HAP-1 (cell line): Measurements from ENCODE around the gene SMIM12.

Source experiments
- DNase-seq, 2 experiments: peaks; one replicate each; pipeline ENCODE4 v3.0.0-alpha.2; 2016 to 2020; ENCODE audit warnings: low spot score in 2 of 2
- H3K27me3 ChIP-seq: fragments of 250-450 bp; sonication (Bioruptor Pico); 2 replicates; pipeline ENCODE4 v1.5.1; 2020; ENCODE audit warnings: low read depth, mild to moderate bottlenecking, moderate library complexity
- H3K36me3 ChIP-seq: fragments of 250-450 bp; sonication (Bioruptor Pico); replicated peaks from 2 replicates; pipeline ENCODE4 v1.5.1; 2020; ENCODE audit warnings: mild to moderate bottlenecking
- H3K4me1 ChIP-seq: fragments of 250-450 bp; sonication (Bioruptor Pico); 2 replicates; pipeline ENCODE4 v1.5.1; 2020; ENCODE audit warnings: mild to moderate bottlenecking
- H3K4me3 ChIP-seq: fragments of 250-450 bp; sonication (Bioruptor Pico); 2 replicates; pipeline ENCODE4 v1.5.1; 2020; ENCODE audit warnings: mild to moderate bottlenecking, moderate library complexity
- H3K9me3 ChIP-seq: fragments of 250-450 bp; sonication (Bioruptor Pico); 2 replicates; pipeline ENCODE4 v1.5.1; 2020; ENCODE audit warnings: mild to moderate bottlenecking, moderate library complexity
- in situ Hi-C: fragments of 300-500 bp; cut with MboI; formaldehyde crosslinking; loops from 3 replicates; pipeline ENCODE4 v1.14.3; 2020; ENCODE audit warnings: low sequenced_read_pairs, inconsistent platforms, mixed read lengths

SMIM12 gene

DNA sequence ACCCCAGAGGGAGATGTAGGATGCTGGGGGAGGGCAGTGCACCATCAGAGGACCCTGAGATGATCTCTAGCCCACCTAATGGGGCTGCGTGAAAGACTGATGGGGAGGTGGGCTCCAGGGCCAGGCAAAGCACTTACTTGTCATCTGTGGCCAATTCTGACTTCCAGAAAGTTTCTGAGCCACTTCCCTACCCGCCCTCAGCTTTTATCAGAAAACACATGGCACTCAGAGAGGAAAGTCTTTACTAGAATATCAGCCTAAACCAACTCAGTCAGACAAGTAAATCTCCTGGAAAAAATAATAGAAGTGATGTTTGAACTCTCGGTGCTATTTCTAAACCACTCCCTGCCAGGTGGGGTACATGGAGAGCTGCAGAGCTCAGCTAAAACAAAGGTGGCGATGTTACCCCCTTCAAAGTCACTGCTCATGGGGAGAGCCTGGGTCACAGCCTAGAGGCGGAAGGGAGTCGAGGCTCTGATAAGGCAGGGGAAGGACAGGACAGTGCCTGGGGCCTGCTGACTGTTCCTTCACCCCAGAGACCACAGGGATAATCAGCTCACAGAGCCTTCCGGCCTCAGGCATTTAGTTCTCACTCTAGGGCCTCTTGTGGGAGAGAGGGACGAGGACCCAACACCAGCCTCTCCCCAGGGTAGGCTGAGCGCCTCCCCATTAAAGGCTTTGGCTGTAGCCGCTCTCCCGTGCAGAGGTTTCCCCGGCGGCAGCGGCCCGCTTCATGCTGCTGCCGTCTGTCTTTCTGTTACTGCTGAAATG is 14.2 kb downstream of the SMIM12 start:
- in situ Hi-C loops, result no loop called here
- Histone ChIP-seq H3K36me3 (peaks cover 3% of the 10 kb centered on the region; the same call in 1 of the 2 replicates), H3K4me1 (peaks cover 10% of the 10 kb centered on the region), H3K9me3 (no peaks in the 10 kb centered on the region), H3K4me3 (no peak overlapping the region), H3K27me3 (no peaks in the 10 kb centered on the region)
- DNase-seq, result no peak

DNA sequence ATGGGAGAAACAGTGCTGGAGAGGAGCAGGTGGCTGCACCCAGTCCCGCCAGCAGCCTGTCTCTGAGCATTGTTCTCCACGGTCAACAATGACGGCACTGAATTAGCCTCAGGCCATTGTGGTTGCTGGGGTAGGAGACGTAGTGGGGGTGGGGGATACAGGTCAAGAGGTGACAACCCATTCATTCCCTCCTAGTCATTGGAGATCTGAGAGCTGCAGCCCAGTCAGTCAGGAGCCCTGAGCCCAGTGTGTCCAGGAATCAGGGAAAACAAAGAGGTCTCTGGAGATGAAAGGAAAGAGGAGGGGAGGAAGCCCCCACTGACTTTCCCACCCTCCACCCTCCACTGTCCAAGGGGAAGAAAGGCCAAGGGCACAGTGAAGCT is 15.3 kb downstream of the SMIM12 start:
- peaks cover 10% of the 10 kb centered on the region for H3K4me1 ChIP-seq
- H3K27me3 ChIP-seq, result no peaks in the 10 kb centered on the region
- no peaks in the 10 kb centered on the region for H3K9me3 ChIP-seq
- H3K4me3 ChIP-seq, result no peak overlapping the region
- H3K36me3 ChIP-seq, result no peaks in the 10 kb centered on the region
- in situ Hi-C loops, result no loop called here
- DNase-seq, result peak; percentile 62 to 73

DNA sequence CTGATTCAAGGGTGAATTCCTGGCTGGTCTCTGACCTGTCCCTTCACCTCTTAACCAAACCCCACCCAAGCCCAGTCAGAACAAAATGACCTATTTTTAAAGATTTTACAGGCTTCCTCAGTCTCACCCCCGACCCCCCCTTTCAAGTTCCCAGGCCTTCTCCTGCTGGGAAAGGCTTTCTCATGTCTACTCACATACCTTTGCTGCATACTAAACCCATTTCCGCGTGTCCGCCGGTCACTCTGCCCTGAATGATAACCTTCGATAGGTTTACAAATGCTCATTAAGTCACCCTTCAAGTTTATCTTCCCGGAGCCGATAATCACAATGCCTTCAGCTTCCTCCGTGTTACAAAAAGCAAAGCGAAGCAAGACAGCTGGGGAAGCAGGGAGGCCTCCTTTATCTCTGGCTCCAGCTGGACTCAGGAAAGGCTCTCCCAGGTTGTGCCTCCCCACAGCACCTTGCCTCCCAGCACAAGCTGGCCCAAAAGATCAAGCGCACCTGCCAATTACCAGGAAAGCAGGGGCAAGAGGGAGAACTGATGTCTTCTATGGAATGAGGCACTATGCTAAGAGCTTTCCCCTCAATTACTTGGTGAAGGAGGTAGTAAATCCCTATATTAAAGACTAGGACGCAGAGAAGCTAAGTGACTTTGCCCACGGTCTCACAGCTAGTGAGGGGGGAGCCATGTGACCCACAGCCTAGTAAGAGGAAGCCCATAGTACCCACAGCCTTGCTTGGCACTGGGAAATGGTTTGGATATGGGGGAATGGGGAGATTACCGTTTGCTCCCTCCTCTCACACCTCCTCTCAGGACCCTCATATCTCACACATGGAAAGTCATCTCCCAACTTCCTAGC is 15.9 kb downstream of the SMIM12 start:
- in situ Hi-C loops, result no loop called here
- Histone ChIP-seq H3K9me3 (no peaks in the 10 kb centered on the region), H3K36me3 (no peaks in the 10 kb centered on the region), H3K27me3 (no peaks in the 10 kb centered on the region), H3K4me3 (no peak overlapping the region), H3K4me1 (peaks cover 10% of the 10 kb centered on the region)
- no peak for DNase-seq

DNA sequence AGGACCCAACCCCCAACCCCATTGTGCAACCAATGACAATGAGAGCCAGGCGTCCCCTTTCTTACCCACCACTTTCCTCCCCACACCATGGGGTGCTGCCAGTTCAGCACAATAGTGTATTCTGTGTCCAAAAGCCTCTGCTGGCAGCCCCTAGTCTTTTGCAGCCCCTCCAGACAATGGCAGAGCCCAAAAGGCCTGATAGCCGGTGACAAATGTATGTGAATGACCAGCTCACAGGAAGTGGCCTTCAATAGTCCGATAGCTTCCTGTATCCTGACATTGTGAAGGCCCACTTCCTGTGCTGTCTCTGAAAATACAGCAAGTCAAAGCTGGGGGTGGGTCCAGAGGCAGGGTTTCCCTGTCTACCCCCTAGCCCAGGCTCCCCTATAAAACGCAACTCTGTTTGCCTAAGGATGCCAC is 16.6 kb downstream of the SMIM12 start:
- Histone ChIP-seq H3K4me1 (peaks cover 10% of the 10 kb centered on the region), H3K36me3 (no peaks in the 10 kb centered on the region), H3K27me3 (no peaks in the 10 kb centered on the region), H3K9me3 (no peaks in the 10 kb centered on the region), H3K4me3 (no peak overlapping the region)
- in situ Hi-C loops, result no loop called here
- DNase-seq, result no peak

DNA sequence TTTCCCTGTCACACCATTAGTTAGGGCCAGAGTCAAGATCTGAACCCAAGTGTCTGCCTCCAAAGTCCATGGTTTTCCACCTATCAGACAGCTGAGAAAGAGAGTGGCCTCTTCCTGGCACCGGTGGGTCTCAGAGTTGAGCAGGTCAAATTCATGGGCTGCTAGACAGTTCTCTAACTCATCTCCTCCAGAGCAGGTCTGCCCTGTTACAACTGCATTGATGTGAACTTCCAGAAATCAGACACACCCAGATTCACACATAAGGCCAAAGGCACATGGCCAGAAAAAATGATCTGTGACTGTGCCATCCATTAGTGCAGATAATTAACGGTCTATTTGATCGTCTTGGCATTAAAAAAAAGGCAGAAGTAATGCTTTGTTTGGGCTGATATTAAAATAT is 17.5 kb downstream of the SMIM12 start:
- DNase-seq, result no peak
- in situ Hi-C loops, result no loop called here
- H3K4me3 ChIP-seq, result no peak overlapping the region
- no peaks in the 10 kb centered on the region for H3K9me3 ChIP-seq
- no peaks in the 10 kb centered on the region for H3K36me3 ChIP-seq
- H3K4me1 ChIP-seq, result peaks cover 10% of the 10 kb centered on the region
- H3K27me3 ChIP-seq, result no peaks in the 10 kb centered on the region

DNA sequence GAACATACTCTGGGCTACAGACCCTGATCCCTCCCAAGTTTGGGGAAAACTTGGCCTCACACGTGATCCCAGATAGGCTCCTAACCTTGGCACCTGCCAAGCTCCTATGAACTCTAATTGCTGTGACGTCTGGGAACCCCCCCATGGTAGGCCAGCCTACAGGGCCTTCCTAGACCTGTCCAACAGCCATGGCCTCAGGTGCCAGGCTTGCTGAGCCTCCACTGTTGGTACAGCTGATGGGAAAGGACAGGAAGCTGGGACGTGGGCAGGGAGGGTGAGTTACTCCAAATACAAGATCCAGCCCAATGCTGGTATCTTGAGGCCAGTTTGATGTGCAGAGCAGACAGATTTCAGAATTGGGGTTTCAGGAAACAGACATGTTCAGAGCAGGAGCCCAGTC is 19.1 kb downstream of the SMIM12 start:
- Histone ChIP-seq H3K27me3 (no peaks in the 10 kb centered on the region), H3K4me1 (peaks cover 10% of the 10 kb centered on the region), H3K9me3 (no peaks in the 10 kb centered on the region), H3K36me3 (no peaks in the 10 kb centered on the region), H3K4me3 (no peak overlapping the region)
- DNase-seq, result no peak
- in situ Hi-C loops, result no loop called here

DNA sequence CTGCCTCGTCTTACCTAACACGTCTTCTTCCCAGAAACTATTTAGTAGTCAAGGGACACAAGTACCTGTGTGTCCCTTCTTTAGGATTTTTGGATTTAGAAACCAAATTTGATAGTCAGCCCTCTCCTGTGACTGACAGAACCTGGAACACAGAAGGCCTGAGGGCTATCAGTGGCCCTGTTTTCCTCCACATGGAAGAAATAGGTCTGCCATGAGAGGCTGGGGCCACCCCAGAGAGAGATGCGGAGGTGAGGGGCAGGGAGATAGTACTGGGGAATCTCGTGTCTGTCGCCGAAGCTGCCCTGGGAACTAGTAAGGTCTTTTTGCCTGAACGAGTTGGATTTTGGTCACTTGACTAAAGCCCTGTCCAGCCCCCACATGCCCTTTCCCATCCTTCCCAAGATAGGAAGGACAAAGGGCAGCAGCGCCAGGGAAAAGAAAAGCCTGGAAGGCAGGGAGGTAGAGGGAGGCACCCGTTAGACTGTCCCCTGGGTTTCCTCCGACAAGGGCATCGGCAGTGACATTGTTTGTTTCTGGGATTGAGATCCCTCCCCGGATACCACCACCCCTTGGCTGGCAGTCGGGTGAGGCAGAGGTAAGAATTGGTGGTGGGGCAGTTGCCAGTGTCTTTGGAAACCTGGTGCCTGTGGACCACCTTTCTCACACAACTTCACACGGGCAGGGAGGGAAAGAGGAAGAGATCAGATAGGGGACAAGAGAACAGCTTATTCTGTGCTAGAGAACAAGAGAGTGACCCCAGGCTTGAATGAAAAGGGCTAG is 19.8 kb downstream of the SMIM12 start:
- in situ Hi-C loops, result no loop called here
- H3K27me3 ChIP-seq, result no peaks in the 10 kb centered on the region
- peaks cover 9% of the 10 kb centered on the region for H3K4me1 ChIP-seq
- no peak for DNase-seq
- no peak overlapping the region for H3K4me3 ChIP-seq
- no peaks in the 10 kb centered on the region for H3K9me3 ChIP-seq
- no peaks in the 10 kb centered on the region for H3K36me3 ChIP-seq

DNA sequence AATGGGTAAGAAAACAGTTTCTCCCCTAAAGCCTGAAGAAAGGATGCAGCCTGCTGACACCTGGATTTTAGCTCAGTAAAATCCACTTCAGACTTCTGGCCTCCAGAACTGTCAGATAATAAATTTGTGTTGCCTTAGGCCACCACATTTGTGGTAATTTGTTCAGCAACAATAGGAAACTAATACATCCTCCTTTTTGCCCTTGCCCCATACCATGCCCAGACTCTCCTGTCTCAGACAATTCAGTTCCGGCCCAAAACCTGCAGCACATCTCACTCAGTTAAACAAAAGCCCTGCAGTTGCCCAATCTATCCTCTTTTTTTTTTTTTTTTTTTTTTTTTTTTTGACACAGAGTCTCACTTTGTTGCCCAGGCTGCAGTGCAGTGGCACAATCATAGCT is 25.8 kb downstream of the SMIM12 start:
- no peak for DNase-seq
- Histone ChIP-seq H3K36me3 (no peaks in the 10 kb centered on the region), H3K27me3 (no peaks in the 10 kb centered on the region; the same call in 1 of the 2 replicates), H3K4me3 (no peak overlapping the region), H3K9me3 (no peaks in the 10 kb centered on the region), H3K4me1 (no peaks in the 10 kb centered on the region)
- in situ Hi-C loops, result no loop called here

DNA sequence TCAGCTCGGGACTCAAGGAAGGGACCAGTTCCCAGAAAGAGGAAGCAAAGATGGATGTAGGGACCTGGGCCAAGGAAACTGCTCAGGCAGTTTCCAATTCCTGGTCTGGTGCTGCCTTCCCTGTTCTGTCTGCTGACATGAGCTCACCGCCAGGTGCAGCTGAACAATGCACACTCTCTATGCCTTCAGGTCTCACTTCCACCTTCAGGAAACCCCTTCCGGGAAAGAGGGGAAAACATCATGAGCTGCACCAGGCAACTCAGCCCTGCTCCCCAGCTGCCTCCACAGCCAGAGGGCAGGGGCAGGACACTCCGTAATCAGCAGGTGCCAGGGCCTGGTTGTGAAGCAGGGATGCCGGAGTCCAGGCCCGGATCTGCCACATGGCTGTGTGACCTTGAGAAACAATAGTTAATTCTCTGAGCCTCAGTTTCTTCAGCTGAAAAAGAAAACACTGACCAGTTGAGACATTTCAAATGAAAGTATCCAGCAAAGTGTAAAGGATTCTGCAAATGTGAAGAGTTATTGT is 27.8 kb downstream of the SMIM12 start:
- Histone ChIP-seq H3K36me3 (no peaks in the 10 kb centered on the region), H3K27me3 (no peaks in the 10 kb centered on the region; the same call in 1 of the 2 replicates), H3K4me1 (no peaks in the 10 kb centered on the region), H3K9me3 (no peaks in the 10 kb centered on the region), H3K4me3 (no peak overlapping the region)
- no peak for DNase-seq
- in situ Hi-C loops, result no loop called here

DNA sequence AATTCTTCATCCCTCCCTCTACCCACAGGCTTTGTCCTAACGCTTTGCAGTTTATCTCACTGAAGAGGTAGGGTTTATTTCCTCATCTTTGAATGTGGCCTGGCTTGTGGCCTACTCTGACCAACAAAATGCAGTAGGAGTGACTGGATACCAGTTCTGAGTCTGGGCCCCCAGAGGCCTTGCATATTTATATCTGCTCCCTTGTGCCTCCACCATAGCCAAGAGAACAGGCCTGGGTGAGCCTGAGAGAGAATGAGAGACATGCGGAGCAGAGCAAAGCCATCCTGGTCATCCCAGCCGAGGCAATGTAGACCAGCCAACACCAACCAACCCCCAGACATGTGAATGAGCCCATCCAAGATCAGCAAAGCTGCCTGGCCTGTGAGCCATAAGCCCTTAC is 30.3 kb downstream of the SMIM12 start:
- in situ Hi-C loops, result no loop called here
- Histone ChIP-seq H3K4me1 (no peaks in the 10 kb centered on the region), H3K4me3 (no peak overlapping the region), H3K9me3 (no peaks in the 10 kb centered on the region), H3K27me3 (no peaks in the 10 kb centered on the region; the same call in 1 of the 2 replicates), H3K36me3 (no peaks in the 10 kb centered on the region)
- no peak for DNase-seq

DNA sequence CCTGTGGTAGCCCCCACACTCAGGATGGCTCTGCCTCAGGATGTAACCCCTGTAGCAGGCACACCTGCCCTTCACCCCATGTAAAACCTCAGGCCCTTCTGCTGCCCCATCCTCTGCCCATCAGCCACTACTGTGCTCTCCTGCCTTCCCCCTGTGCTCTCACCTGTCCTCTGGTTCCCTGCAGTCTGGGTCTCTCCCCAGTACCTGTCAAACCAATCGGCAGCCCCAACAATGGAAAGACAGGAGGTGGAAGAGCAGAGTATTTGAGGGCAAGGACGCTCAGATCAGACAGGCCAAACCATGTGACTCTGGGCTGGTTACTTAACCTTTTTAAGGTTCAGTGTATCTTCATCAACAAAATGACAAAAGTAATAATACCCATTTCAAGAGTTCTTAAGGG is 30.9 kb downstream of the SMIM12 start:
- no peaks in the 10 kb centered on the region; the same call in 1 of the 2 replicates for H3K27me3 ChIP-seq
- H3K4me1 ChIP-seq, result no peaks in the 10 kb centered on the region
- no peak overlapping the region for H3K4me3 ChIP-seq
- DNase-seq, result no peak
- in situ Hi-C loops, result no loop called here
- H3K9me3 ChIP-seq, result no peaks in the 10 kb centered on the region
- no peaks in the 10 kb centered on the region for H3K36me3 ChIP-seq

DNA sequence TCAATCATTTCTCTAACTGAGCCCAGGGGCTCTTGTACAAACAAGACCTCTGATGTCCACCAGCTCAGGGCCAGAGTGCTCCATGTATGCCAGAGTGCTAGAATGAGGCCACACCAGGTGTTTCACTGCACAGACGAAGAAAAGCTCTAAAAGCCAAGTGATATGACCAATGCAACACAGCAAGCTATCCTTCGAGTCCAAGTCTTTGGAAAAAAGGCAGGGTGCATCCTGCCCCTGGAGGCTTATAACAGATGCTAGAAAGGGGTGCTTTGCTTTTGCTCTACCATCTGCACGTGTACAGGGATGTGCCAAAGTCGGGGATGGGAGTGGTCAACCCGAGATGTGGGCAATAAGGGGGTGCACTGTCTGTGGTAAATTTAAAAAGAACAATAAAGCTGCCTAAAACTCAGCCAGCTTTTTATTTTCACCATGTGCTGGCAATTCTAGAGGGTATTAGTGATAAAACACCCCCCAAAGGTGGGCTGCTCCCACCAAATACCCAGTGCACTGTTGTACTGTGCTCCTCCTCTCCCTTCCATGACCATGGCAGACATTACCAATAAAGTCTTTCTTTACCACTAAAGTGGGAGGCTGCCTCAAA is 32.1 kb downstream of the SMIM12 start:
- DNase-seq, result no peak
- in situ Hi-C loops, result no loop called here
- no peak overlapping the region for H3K4me3 ChIP-seq

DNA sequence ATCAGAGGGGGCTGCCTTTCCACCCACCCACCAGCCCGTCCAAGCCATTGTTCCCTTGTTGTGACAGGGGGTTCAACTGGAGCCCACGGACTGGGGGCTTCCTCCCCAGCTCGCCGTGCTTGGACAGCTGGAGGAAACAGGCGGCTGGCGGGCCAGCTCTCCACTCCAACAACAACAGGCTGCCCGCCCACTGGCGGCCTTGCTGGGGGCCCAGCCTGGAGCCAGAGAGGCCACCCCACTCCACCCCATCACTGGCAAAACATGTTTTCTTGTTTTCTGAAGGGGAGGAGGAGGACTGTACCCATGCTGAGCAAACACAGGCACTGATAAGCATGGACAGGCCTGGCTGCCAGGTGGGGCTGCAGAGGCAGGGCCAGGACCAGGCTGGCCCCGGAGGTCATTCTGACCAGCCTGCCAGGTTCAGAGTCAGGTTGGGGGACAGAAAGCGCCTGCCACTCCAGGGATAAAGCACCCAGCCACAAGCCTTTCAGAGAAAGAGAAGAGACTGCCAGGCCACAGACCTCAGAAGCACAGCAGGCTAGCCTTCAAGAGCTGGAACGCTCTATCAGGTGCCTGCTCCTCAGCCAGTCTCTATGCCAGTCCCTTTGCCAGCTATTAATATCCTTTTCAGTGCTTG is 34.0 kb downstream of the SMIM12 start:
- H3K9me3 ChIP-seq, result no peaks in the 10 kb centered on the region
- H3K4me1 ChIP-seq, result no peaks in the 10 kb centered on the region
- in situ Hi-C loops, result no loop called here
- H3K4me3 ChIP-seq, result no peak overlapping the region
- H3K27me3 ChIP-seq, result peaks cover 16% of the 10 kb centered on the region; the same call in 1 of the 2 replicates
- no peak for DNase-seq
- no peaks in the 10 kb centered on the region for H3K36me3 ChIP-seq

More for the DNA sequence above, 32.1 kb downstream of the SMIM12 start:
- Histone ChIP-seq H3K36me3 (no peaks in the 10 kb centered on the region), H3K27me3 (peaks cover 4% of the 10 kb centered on the region; the same call in 1 of the 2 replicates), H3K9me3 (no peaks in the 10 kb centered on the region), H3K4me1 (no peaks in the 10 kb centered on the region)
